ENCODE data around the gene PKP3.

GRCh38 chr11:382081-382629 is 11.9 kb upstream of the PKP3 start:
- no peak for TF ChIP-seq CTCF (conservative IDR thresholded peaks at IDR 0.05; ENCODE audit: low read length)
- TF ChIP-seq EZH2phosphoT487 (IDR thresholded peaks at IDR 0.05; ENCODE audit: borderline replicate concordance, low read depth, low read length) = no peak
